ENCODE results near the gene ENTPD2.
A peak's percentile ranks its signal among the peaks of the same experiment; 100 is the strongest.
"Not testable (repeated sequence)": the region's sequence is repeated elsewhere in the genome, so short reads cannot be mapped to it uniquely, and the experiment has no call there.

Gene ENTPD2

GRCh38 chr9:137063311-137064026, 9.6 kb upstream of the ENTPD2 start:
- no peak for DNase-seq

DNA sequence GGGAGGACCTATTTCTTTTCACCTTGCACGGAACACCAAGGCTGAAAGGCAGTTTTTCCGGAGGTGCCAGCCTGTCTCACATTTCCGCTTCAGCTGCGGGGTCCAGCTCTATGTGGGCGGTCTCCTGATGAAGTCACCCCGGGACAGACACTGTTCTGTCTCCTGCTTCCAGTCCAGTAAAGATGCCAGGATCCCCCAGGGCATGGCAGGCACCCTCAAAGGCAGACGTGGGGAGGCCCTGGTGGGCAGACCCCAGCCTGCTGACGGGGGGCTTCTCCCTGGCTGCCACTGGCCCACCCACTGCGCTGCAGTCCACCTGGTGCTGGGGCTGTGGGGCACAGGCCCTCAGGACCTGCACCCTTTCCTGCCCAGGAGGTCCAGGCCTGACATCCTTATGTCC, 8.9 kb upstream of the ENTPD2 start:
- not testable (repeated sequence) for DNase-seq

DNA sequence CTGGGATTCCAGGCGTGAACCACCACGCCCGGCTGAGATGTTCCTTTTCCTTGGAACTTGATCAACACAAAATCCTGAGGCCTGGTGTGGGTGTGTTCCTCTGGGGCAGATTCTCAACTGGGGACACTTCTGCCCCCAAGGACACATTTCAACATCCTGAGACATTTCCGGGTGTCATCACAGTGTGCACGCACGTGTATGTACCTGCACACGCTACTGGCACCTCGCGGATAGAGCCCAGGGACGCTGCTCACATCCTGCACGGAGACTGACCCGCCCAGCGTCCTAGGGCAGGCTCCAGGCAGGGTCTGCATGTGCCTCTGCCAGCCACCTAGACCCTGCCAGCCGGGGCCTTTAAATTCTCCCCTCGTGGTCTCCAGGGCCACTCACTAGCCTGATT, 8.5 kb upstream of the ENTPD2 start:
- DNase-seq, result no peak

- DNase-seq, result peak; percentile 33
Measured at GRCh38 chr9:137058521-137059234, 4.8 kb upstream of the ENTPD2 start.

DNA sequence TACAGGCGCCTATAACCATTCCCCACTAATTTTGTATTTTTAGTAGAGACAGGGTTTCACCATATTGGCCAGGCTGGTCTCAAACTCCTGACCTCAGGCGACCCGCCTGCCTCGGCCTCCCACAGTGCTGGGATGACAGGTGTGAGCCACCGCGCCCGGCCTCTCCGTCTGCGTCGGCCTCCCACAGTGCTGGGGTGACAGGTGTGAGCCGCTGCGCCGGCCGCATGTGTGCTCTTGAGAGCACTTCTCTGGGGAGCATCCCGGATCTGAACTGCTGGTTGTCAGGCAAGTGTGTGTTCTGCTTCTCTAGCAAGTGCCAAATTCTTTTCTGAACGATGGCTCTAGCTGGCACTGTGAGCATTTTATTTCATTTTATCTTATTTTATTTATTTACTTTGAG, 3.7 kb upstream of the ENTPD2 start:
- DNase-seq, result peak; percentile 48

GRCh38 chr9:137056739-137057415, 3.0 kb upstream of the ENTPD2 start:
- DNase-seq, result peak; percentile 18

DNA sequence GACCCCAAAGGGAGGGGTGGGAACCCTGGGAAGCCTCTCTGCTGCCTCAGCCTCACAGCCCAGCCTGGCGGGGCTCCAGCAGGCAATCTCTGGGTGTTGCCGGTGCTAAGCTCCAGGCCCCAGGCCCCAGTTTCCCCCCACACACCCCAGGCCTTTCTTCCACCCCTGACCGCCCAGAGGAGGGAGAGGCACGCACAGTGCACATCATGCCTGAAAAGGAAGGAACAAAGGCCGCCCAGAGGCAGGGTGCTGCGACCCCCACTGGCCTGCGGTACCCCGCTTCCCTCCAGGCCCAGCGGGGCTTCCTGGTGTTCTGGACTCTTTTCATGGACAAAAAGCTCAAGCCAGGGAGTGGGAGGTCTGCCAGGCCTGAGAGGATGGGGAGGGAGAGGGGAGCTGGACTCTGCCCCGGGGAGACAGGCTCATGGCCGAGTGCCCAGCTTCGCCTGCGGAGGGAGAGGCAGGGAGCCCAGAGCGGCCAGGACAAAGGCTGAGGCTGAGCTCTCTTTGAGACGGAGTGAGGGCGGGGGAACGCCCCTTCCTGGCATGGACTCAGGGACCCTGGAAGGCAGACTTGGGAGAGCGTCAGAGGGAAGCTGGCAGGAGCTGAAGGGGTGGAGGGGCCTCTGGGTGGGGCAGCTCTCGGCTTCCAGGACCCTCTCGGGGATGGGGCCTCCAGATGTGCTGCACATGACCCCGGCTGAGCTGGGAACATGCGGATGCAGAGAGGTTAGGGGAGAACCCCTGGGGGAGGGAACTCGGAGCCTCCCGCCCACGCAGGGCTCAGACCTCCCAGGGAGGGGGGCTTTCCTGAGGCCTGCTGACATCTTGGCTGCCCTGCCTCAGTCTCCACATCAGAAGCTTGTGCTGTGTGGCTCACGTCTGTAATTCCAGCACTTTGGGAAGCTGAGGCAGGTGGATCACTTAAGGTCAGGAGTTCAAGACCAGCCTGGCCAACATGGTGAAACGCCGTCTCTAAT, 1.8 kb upstream of the ENTPD2 start:
- DNase-seq, result peak; percentile 62

GRCh38 chr9:137054932-137055384, 1.1 kb upstream of the ENTPD2 start:
- DNase-seq, result no peak

DNA sequence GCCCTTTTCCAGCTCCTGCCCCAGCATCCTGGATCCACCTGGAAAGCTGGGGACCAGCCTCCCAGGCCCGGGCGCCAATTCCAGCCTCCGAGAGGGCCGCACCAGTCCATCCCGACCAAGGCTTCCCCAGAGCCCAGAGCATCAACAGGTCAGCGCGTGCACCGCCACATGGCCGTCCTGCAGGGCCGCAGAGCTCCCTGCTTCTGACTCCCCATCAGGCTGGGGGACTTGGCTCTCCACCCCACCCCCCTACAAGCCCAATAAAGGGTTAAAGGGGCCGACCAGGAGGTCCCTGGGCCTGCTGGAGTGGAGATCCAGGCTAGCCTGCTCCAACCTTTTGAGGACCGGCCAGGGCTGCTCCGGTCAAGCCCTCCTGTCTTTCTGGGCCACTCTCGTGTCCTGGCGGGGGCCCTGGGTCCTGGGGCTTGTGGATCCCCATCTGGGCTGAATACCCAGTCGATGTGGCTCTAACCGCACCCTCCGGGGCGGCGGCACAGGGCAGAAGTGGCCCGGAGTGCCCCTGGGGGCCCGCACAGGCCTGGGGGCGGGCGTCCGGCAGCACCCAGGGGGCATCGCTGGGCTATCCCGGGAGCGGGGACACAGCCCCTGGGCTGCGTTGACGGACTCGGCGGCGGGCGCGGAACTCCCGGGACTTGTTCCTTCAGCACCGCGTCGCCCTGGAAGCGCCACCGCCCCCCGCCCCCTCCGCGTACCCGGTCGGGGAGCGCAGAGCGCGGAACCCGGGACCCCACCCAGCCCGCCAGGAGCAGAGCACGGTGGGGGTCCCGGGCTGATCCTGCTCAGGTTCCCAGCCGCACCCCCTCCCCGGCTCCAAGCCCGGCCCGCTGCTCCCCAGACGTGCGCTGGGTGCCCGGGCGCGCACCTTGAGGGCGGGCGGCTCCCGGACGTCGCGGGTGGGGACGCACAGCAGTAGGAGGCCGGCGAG, 590 bp downstream of the ENTPD2 start:
- no peak for DNase-seq

- DNase-seq, result no peak
Measured at GRCh38 chr9:137052293-137052692, 1.6 kb downstream of the ENTPD2 start.

DNA sequence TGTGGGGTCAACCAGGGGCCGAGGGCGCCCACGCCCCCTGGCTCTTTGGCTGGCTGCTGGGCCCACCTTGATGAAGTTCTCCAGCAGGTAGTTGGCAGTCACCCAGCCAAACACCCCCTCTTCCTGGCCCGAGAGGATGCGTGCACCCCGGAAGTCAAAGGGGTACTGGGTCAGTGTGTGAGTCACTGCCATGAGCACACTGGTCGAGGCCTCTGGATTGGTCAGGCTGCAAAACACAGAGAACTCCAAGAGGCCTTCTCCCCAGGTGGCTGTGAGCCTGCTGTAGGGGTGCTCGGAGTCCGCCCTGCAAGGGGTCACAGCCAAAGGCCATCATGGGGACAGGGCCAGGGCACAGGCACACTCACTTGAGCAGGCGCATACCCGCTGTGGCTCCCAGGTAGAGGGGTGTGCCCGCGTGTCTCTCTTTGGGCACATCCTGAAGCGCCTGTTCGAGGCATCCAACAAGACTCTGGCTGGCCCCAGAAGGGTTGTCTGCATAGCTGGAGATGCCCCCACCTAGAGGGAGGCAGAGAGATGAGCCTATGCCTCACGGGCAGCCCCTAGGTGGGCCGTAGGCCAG, 2.6 kb downstream of the ENTPD2 start:
- DNase-seq, result no peak

- DNase-seq, result no peak
Measured at GRCh38 chr9:137050570-137050969, 3.3 kb downstream of the ENTPD2 start.

DNA sequence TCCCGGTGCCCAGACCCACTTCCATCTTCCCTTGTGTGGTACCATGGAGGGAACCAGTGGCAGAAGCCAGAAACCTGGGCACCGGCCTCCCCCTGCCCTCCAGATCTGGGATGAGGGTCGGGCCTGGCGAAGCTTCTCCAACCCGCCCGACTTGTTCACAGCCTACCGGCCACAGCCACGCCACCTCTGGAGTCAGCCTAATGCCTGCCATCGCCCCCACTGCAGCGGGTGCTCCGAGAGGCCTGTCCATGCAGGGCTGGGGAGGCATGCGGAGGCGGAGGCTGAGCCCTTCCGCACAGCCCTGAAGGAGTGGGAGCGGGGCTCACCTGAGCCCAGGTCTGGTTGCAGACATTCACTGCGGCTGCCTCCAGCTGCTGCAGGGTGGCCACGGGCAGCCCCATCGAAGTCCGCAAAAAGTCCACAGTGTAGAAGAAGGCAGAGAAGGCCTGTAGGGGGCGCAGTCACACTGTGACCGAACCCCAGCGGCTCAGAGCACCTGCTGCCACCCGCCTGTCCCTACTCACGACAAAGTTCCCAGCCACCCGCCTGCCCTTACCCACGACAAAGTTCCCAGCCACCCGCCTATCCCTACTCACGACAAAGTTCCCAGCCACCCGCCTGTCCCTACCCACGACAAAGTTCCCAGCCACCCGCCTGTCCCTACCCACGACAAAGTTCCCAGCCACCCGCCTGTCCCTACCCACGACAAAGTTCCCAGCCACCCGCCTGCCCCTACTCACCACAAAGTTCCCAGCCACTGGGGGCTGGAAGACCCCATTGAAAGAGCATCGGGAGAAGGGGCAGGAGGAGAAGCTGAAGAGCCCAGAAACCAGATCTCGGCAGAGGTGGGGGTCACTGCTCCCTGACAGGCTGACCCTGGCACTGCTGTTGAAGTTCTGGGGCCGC, 4.1 kb downstream of the ENTPD2 start:
- no peak for DNase-seq

GRCh38 chr9:137048655-137049543, 5.0 kb downstream of the ENTPD2 start:
- DNase-seq, result no peak

GRCh38 chr9:137046088-137046787, 7.6 kb downstream of the ENTPD2 start, which contains the start of gene NPDC1:
Gene NPDC1 (minus strand): TSS chr9:137046177. CDS start chr9:137045989, 188 bp downstream.
- peak; percentile 64 for DNase-seq

DNA sequence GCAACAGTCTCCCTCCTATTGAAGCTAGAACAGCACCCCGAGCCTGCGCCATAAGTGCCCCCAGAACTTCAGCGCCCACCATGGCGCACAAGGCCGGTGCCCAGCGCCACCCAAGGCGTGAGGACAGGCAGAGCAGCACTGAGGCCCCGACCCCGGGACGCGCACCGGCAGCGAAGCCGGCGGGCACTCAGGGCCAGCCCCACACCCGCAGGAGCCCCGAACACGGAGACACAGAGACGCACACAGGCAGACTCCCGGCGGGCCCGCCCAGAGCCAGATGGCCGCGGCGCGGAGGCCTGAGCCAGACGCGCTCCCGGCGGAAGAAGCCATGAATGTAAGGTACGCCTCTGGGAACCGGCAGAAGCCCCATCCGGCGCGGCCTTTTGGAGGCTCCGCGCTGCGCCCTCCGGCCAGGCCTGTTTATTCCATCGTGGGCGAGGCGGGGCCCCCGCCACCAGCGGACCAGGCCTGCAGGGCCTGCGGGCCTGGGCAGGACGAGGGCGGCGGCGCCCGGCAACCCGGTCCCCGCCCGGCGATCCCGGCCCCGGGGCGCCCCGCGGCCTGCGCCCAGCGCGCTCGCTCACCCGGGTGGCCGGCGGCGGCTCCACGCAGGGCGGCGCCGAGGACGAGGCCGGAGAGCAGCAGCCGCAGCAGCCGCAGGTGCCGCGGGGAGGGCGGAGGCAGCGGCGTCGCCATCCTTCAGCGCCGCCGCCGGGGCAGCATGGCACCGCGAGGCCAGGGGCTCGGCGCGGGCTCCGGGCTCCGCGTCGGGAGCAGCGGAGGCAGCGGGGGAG, 8.4 kb downstream of the ENTPD2 start:
- no peak for DNase-seq

DNA sequence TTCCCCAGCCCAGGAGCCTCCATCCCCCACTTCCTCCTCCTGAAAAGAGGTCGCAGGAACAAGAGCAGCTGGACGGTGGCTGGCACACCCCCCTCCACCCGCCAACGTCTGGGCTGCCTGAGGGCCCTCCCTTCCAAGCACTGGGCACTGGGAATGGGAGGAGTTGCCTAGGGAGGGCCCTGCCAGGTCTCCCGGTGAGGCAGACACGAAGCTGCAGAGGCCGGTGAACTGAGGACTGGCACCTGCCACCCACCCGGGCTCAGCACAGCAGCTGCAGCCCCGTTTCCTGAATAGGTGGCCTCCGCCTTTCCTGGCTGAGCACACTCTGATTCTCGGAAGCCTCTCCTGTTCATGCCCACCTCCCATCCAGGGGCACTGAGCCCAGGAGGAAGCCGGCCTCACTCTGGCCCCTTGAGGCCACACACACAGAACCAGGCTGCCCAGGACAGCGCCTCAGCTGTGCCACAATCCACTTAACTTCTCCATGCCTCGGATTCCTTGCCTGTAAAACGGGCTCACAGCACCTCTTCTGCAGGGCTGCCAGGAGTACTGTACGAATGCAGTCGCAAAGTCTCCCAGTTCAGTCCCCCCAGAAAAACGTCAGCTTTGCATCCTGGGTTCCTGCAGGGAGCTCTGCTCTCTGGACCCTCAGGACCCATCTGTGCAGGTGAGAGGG, 9.2 kb downstream of the ENTPD2 start:
- peak; percentile 78 for DNase-seq
